Fibroblast of skin of back (primary cell): ENCODE measurements around the gene GPR35.

Source experiments
- DNase-seq: peaks from one replicate; pipeline ENCODE4 v3.0.0-alpha.2; 2013

GPR35 gene

GRCh38 chr2:240589375-240589774, 35.9 kb upstream of the GPR35 start:
- DNase-seq: no peak

- no peak for DNase-seq
Observed at GRCh38 chr2:240589850-240590525, 35.3 kb upstream of the GPR35 start.

- no peak for DNase-seq
Observed at GRCh38 chr2:240590681-240591111, 34.6 kb upstream of the GPR35 start.

GRCh38 chr2:240591226-240591625, 34.1 kb upstream of the GPR35 start:
- DNase-seq: peak; percentile 51

GRCh38 chr2:240591784-240592183, 33.5 kb upstream of the GPR35 start:
- no peak for DNase-seq

- no peak for DNase-seq
Observed at GRCh38 chr2:240593026-240593702, 32.1 kb upstream of the GPR35 start.

- DNase-seq: no peak
Observed at GRCh38 chr2:240593703-240594451, 31.4 kb upstream of the GPR35 start.

GRCh38 chr2:240594511-240595380, 30.5 kb upstream of the GPR35 start:
- no peak for DNase-seq

GRCh38 chr2:240595381-240596079, 29.8 kb upstream of the GPR35 start:
- DNase-seq: peak; percentile 22

GRCh38 chr2:240596080-240596460, 29.2 kb upstream of the GPR35 start:
- no peak for DNase-seq

- DNase-seq: no peak
Observed at GRCh38 chr2:240596491-240596931, 28.8 kb upstream of the GPR35 start.

GRCh38 chr2:240597054-240597418, 28.2 kb upstream of the GPR35 start:
- DNase-seq: no peak

- DNase-seq: no peak
Observed at GRCh38 chr2:240597419-240598181, 27.7 kb upstream of the GPR35 start.

GRCh38 chr2:240598311-240598911, 26.9 kb upstream of the GPR35 start:
- no peak for DNase-seq

- DNase-seq: no peak
Observed at GRCh38 chr2:240599141-240599583, 26.1 kb upstream of the GPR35 start.

GRCh38 chr2:240600451-240600961, 24.8 kb upstream of the GPR35 start:
- DNase-seq: no peak

- DNase-seq: no peak
Observed at GRCh38 chr2:240601061-240601830, 24.0 kb upstream of the GPR35 start.

- no peak for DNase-seq
Observed at GRCh38 chr2:240601831-240602160, 23.5 kb upstream of the GPR35 start.

GRCh38 chr2:240602266-240603050, 22.8 kb upstream of the GPR35 start:
- no peak for DNase-seq
